K562 (cell line): ENCODE results near the gene NEFH.
"Not testable (repeated sequence)": the region's sequence is repeated elsewhere in the genome, so short reads cannot be mapped to it uniquely, and the experiment has no call there.

Experiments used
- CEBPB ChIP-seq: fragments of 450-650 bp; IDR thresholded peaks from 2 replicates; pipeline ENCODE4 v1.6.1; 2016; ENCODE audit warnings: missing genetic modification characterization, missing compliant biosample characterization
- TF ChIP-seq, protein P1 (sequence below): sonication (generic); formaldehyde crosslinking; IDR thresholded peaks from 2 replicates; pipeline ENCODE4 v1.8.0; 2022; ENCODE audit warnings: missing genetic modification reagents, mild to moderate bottlenecking, moderate library complexity, borderline replicate concordance

DNA sequence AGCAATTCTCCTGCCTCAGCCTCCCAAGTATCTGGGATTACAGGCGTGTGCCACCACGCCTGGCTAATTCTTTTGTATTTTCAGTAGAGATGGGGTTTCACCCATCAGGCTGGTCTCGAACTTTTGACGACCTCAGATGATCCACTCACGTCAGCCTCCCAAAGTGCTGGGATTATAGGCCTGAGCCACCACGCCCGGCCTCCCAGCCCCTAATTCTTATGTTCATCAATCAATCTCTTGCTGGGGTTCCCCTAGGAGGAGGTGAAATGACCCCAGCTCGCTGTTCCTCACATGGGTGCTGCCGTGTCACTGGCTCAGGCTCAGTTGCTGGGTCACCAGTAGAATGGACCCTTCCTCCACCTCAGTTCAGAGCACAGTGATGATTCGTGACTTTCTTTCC is 41.7 kb upstream of the NEFH start, which contains the start of gene RFPL1:
- not testable (repeated sequence) for TF ChIP-seq CEBPB (tag)
- TF ChIP-seq, protein P1, sequence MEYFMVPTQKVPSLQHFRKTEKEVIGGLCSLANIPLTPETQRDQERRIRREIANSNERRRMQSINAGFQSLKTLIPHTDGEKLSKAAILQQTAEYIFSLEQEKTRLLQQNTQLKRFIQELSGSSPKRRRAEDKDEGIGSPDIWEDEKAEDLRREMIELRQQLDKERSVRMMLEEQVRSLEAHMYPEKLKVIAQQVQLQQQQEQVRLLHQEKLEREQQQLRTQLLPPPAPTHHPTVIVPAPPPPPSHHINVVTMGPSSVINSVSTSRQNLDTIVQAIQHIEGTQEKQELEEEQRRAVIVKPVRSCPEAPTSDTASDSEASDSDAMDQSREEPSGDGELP (CRISPR knock-in tag): not testable (repeated sequence)
